Activated effector memory CD4-positive, alpha-beta T cell treated with Interleukin-2 at 50 U/mL for 16 hours (primary cell): ENCODE measurements around the gene CST9.
"Not testable (repeated sequence)": the region's sequence is repeated elsewhere in the genome, so short reads cannot be mapped to it uniquely, and the experiment has no call there.

ENCODE experiments used
- DNase-seq: peaks from one replicate; pipeline ENCODE4 v3.0.0-alpha.2; 2020

The CST9 gene

DNA sequence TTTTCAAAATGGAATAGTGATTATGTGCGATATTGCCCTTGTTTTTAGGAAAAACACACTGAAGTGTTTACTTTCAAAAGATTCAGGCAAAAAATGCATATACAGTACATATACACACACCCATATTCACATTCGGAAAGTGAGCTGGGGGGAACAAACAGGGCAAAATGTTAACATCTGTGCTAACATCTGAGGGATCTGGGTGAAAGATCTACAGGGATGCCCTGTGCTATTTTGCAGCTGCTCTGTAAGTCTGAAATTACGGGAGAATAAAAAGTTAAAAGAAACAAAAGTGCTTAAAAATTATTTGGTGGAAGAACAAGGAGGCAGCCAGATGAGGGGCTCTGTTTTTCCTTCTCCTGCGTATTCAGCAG is 31.2 kb upstream of the CST9 start:
- DNase-seq, result no peak

GRCh38 chr20:23636182-23636907 is 30.6 kb upstream of the CST9 start:
- DNase-seq, result no peak

GRCh38 chr20:23635768-23636090 is 30.0 kb upstream of the CST9 start:
- not testable (repeated sequence) for DNase-seq

DNA sequence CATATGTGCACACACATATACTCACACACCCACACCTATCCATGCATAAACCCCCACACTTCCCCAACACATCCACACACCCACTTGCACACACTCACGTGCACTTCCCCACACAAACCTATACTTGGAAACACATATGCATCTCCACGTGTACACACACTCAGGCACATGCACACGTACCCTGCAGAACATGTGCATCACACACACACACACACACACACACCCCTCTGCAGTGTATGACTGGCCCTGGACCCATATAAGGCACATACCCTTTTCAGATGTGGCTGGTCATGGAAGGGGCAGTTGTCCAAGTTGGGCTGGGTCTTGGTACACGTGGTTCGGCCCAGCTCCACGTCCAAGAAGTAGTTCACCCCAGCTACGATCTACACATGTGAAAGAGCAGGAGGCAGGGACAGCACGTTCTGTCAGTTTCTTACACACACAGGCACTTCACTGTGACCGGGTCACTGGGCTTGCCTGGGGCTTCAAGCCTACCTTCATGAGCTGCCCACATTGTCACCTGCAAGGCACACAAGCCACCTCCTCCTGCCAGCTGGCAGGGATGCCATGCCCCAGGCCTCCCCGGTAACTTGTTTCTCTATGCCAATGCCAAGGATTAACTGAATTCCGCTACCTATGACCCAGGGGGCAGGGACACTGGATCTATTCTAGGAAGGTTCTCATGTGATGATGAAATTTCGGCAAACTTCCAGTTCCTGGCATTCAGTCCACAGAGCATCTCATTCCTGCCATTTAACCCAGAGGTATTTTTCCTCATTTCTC is 29.5 kb upstream of the CST9 start:
- DNase-seq, result no peak

- DNase-seq, result no peak
These were observed 28.5 kb upstream of the CST9 start for GRCh38 chr20:23634044-23634801.

DNA sequence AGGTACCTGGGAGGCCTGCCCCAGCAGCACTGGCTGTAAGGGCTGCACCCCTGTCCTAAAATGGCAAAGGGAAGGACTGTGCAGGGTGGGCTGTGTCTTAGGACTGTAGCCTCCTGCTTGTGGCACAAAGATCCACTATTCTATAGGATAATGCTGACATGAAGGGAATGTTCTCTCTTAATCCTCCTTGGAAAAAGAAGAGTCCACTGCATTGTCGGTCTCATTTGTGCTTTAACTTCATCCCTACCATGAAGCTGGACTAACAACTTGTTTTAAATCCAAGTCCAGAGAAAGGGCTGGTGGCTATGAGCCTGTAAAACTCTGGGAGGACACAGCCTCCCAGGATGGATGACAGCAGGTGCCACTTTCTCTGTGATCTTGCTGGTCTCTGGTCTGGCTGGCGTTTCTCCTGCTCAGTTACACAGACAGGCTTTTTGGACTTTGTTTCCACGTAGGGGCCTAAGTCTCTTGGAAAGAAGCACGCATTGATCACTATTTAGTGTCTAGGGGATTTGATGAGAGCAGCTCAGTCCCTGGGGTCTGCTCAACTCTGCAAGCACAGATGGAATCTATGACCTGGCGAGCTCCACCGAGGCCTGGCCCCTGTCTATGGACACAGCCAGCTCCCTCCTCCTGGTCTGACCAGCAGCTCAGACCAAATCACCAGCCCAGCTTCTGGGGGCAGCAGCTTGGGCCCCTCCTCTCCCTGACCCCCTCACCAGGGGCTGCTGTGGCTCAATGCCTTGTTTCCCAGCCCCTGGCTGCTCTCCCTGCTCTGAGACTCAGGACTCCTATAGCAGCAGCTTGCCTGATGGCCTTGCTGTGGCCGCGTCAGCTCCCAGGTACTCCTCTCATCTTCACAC is 27.2 kb upstream of the CST9 start:
- no peak for DNase-seq

DNA sequence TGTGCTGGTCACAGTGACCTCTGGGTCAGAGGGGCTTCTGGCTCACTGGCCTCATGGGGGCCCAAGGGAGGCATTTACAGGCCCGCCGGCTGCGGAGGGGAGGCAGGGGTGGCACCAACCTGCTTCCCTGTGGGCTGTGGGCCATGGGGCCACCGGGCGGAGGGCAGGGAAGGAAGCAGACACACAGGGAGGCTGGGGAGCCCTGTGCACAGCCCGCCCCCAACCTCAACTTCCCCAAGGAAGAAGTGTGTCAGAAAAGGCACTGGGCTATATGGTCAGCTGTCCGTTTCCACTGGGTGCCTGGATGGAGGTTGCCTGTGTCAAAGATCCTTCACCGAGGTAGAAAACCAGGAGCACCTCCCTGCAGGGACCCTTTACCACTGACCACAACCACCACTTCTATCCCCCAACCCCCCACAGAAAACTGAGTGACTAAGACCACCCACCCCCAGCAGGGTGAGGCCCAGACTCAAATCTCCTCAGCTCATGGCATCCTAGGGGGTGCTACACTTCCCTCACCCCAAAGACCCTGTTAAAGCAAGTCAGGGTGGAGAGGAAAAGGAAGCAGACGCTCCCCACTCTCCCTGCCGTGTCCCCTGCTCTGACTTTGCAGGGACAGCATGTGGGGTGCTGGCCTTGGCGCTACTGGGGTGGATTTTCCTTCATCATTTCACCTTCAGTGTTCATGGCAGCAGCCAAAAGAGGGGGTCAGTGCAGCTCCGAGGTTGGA is 26.4 kb upstream of the CST9 start:
- DNase-seq, result no peak

DNA sequence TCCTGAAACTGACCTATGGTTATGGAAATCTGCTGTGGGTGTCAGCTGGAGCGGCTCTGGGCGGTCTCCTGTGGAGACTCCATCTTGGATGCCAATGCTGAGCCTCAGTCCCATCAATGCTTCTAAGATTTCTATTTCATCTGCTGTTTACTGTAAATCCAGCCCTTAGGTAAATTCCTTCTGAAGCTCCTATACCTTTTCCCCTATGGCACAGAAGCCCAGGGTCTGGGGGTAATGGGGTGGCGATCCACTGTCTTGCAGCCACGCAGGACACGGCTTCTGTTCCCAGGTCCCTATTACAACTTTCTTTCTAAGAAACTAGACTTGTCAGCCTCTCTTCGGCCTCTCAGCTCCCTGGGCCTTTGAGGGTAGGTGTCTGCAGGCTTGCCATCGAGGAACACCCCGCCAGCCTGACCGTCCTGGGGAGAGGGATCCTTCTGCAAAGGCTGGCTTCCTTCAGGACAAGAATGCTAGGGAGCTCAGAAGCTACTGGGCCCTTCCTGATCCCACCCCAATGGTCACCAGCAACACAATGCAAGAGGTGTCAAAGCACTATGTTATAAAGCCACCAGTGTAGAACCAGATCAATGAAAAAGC is 25.6 kb upstream of the CST9 start:
- DNase-seq, result no peak

DNA sequence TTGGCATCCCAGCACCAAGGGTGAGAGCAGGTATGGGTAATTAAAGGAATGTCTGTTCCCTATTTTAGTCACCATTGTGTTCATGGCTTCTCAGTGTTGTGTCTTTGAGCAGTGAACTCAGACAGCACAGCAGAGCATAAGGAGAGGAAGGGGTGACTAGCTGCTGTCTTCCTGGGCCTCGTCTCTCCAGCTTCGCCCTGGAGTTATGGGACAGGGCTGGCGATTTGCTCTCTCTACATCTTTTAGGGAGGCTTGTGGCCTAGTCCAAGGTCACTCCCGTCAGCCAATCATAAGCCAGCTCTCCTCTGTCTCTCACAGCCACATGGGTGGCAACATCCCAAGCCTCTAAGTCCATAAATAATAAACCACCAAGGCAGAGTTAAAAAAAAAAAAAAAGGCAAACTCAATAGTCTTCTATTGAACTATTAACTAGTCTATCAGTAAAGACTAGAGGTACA is 24.7 kb upstream of the CST9 start:
- DNase-seq, result no peak

GRCh38 chr20:23629542-23630391 is 24.1 kb upstream of the CST9 start:
- no peak for DNase-seq

DNA sequence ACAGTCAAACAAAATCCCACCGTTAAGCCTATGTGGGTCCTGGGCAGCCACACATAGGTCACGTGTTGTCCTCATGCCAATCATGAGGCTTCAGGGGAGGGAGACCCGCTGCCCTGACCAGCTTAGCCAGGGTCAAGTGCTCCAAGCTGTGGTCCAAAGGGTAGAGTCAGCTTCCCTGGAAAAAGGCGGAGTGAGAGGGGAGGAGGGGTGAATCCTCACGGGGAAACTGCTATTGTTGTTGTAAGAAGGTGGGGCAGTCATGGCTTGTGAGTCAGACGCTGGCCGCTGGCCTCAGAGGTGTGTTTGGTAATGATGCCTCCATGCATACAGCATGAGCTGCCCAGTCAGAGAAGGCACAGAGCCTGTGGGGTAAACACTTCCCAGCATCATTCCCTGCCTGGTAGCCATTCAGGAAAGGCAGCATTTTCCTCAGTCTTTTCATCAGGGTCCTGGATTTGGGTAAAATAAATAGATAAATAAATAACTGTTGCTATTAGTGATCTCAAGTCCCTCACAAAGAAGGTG is 23.4 kb upstream of the CST9 start:
- no peak for DNase-seq

- DNase-seq, result no peak
These were observed 22.8 kb upstream of the CST9 start for GRCh38 chr20:23628402-23629016.

DNA sequence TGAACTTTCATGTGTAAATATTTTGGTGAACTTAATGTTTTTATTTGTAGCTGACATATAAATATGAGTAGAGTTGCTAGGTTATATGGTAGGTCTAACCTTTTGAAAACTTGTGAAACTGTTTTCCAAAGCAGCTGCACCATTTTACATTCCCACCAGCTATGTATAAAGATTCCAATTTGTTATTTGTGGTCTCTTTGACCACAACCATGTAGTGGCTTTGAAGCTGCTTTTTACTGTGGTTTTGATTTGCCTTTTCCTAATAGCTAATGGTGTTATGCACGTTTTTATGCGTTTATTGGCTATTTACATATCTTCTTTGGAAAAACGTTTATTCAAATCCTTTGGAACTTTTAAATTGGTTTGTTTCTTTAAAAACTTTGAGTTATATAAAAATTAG is 21.8 kb upstream of the CST9 start:
- DNase-seq, result no peak

- DNase-seq, result no peak
These were observed 20.4 kb upstream of the CST9 start for GRCh38 chr20:23626040-23626620.

DNA sequence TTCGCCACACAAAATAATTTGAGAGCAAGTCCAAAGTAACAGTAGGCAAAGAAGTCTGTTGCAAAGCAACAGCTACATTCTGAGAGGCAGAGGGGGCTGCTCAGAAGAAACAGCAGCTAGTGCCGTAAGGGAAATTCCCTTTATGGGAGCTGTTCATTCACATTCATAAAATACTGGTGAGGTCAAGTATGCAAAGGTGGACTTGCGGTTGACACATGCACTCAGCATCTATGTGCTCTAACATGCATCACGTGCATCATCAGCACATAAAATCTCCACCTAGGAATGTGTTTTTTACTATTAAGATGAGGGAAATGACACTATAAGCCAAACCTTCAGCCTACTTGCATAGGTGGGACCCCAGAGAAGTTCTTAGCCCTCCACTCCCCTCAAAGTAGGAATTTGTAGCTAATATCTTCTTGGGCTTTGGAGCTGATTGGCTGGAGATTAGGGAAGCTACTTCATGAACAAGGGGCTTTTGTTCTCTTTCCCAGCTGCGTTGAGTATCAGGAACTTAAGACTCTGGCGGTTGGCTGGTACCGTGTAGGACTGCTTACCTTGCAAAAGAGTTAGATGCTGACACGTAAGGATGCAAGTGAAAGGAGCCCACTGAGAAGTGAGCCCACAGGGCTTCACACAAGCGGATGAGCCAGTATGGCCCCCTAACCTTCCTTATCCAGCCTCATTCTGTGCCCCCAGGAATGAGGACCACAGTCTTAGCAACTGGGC is 19.7 kb upstream of the CST9 start:
- no peak for DNase-seq

GRCh38 chr20:23624324-23624691 is 18.6 kb upstream of the CST9 start:
- DNase-seq, result no peak

GRCh38 chr20:23623666-23624323 is 18.1 kb upstream of the CST9 start:
- no peak for DNase-seq

DNA sequence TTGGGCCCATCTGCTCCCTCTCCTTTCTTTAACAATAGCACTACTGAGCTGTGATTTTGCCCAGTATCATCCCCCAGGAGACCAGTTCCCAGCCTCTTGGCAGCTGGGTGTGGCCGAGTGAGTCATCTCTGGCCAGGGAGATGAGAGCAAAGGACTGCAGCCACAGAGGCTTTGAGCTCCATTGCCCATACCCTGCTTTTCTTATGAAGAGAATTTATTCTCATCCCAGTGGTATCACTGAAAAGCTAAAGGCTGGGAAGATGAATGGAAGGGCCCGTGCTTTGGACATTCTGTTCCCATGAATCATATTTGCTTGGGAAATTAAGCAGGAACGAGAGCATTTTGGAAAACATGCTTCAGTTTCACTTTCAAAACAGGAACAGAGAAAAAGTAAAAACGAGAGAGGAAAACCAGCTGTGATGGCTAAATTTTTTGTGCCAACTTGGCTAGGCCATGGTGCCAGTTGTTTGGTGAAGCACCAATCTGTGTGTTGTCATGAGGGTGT is 17.2 kb upstream of the CST9 start:
- DNase-seq, result no peak
